Colonic mucosa (tissue), 4 donors: Measurements from ENCODE around the gene FGFR2. TPM values are rescaled to one million over a fixed set of nuclear protein-coding genes. Genes with fewer than 3 reads are reported as not detected.

Source experiments
- DNase-seq: peaks from one replicate; pipeline ENCODE4 v3.0.0-alpha.2; 2020
- H3K27ac ChIP-seq: fragments of 200-600 bp; one replicate; pipeline ENCODE4 v1.8.0; 2021
- H3K27me3 ChIP-seq: fragments of 200-600 bp; one replicate; pipeline ENCODE4 v1.8.0; 2021
- H3K36me3 ChIP-seq: fragments of 200-600 bp; one replicate; pipeline ENCODE4 v1.8.0; 2021
- H3K4me1 ChIP-seq: fragments of 200-600 bp; one replicate; pipeline ENCODE4 v1.8.0; 2021; ENCODE audit warnings: mild to moderate bottlenecking
- H3K4me3 ChIP-seq: fragments of 200-600 bp; one replicate; pipeline ENCODE4 v1.8.0; 2021
- H3K9ac ChIP-seq, 2 donors: one replicate each; pipeline ENCODE4 v1.7.0; 2013; ENCODE audit warnings: control low read depth in 2 of 2, low read depth in 2 of 2, low read length in 2 of 2
- H3K9me3 ChIP-seq: fragments of 200-600 bp; one replicate; pipeline ENCODE4 v1.8.0; 2021
- CTCF ChIP-seq: fragments of 200-600 bp; IDR thresholded peaks from one replicate; pipeline ENCODE4 v1.8.0; 2022; ENCODE audit warnings: antibody characterized with exemption, mild to moderate bottlenecking
- intact Hi-C: fragments of 100-400 bp; cut with DNase I; formaldehyde crosslinking; loops from one replicate; pipeline ENCODE4 v1.14.1; 2022
- total RNA-seq, 2 donors: library from RNA; stranded (reverse); fragmentation: NEBNext Ultra II Directional in 1 of 2; extraction: Animal tissue kit (Norgen Biotek cat#: 25700) in 1 of 2; gene quantifications; one replicate each; pipeline ENCODE4 v1.2.1, GENCODE V29; 2021
- donor health status: healthy.
- donor health status: DM: no; HTN: no; CAD: no.
- donor health status: DM: no; HTN: no; CAD: no.

Gene FGFR2
- total RNA-seq, 2 donors from 2014 or later, result 25.6 to 40.9 TPM

GRCh38 chr10:121610798-121611323 is 12.6 kb upstream of the FGFR2 start:
- Histone ChIP-seq H3K27me3 (no peaks in the 10 kb centered on the region), H3K4me3 (no peak overlapping the region), H3K36me3 (no peaks in the 10 kb centered on the region), H3K4me1 (no peaks in the 10 kb centered on the region), H3K27ac (no peak overlapping the region), H3K9ac (no peak overlapping the region), H3K9me3 (no peaks in the 10 kb centered on the region)
- intact Hi-C loops, result loop anchor here (5.0 to 10.0 kb wide), 2 partner anchors 124 to 664 kb away; no protein-coding TSS in a partner anchor
- no peak for DNase-seq
- no peak for TF ChIP-seq CTCF

GRCh38 chr10:121609426-121610380 is 11.5 kb upstream of the FGFR2 start:
- H3K27ac ChIP-seq, result no peak overlapping the region
- intact Hi-C loops, result loop anchor here (5.0 to 10.0 kb wide), 3 partner anchors 125 to 662 kb away; no protein-coding TSS in a partner anchor
- no peaks in the 10 kb centered on the region for H3K4me1 ChIP-seq
- H3K27me3 ChIP-seq, result no peaks in the 10 kb centered on the region
- H3K4me3 ChIP-seq, result no peak overlapping the region
- no peak for DNase-seq
- TF ChIP-seq CTCF, result no peak
- H3K9me3 ChIP-seq, result no peaks in the 10 kb centered on the region
- no peak overlapping the region for H3K9ac ChIP-seq
- H3K36me3 ChIP-seq, result no peaks in the 10 kb centered on the region

- H3K27me3 ChIP-seq, result no peaks in the 10 kb centered on the region
- no peak overlapping the region for H3K27ac ChIP-seq
- no peaks in the 10 kb centered on the region for H3K9me3 ChIP-seq
- no peaks in the 10 kb centered on the region for H3K36me3 ChIP-seq
- peak; percentile 77 for DNase-seq
- H3K9ac ChIP-seq, result peak overlapping the region; percentile 8 to 35
- no peaks in the 10 kb centered on the region for H3K4me1 ChIP-seq
- peak; percentile 90 for TF ChIP-seq CTCF
- intact Hi-C loops, result loop anchor here (10.0 kb wide), 1 partner anchor 534 kb away; no protein-coding TSS in a partner anchor
- H3K4me3 ChIP-seq, result peak overlapping the region; percentile 16
Observed at GRCh38 chr10:121608469-121609190, 10.4 kb upstream of the FGFR2 start.

- no peak for DNase-seq
- H3K36me3 ChIP-seq, result no peaks in the 10 kb centered on the region
- no peaks in the 10 kb centered on the region for H3K4me1 ChIP-seq
- H3K27me3 ChIP-seq, result no peaks in the 10 kb centered on the region
- no peak for TF ChIP-seq CTCF
- no peak overlapping the region for H3K27ac ChIP-seq
- H3K9ac ChIP-seq, result no peak overlapping the region
- H3K4me3 ChIP-seq, result no peak overlapping the region
- H3K9me3 ChIP-seq, result no peaks in the 10 kb centered on the region
- intact Hi-C loops, result loop anchor here (10.0 kb wide), 1 partner anchor 533 kb away; no protein-coding TSS in a partner anchor
Observed at GRCh38 chr10:121607310-121608055, 9.2 kb upstream of the FGFR2 start.
